HPDE6-E6E7 (cell line): ENCODE measurements around the gene RDH5.
"Not testable (repeated sequence)": the region's sequence is repeated elsewhere in the genome, so short reads cannot be mapped to it uniquely, and the experiment has no call there.

Experiments used
- DNase-seq: peaks from one replicate; pipeline ENCODE4 v3.0.0; 2011; ENCODE audit warnings: missing footprints; ENCODE audit errors: extremely low spot score

The RDH5 gene

GRCh38 chr12:55745361-55746173 is 25.4 kb downstream of the RDH5 start:
- no peak for DNase-seq

- no peak for DNase-seq
These were observed 26.1 kb downstream of the RDH5 start for GRCh38 chr12:55746174-55746912.

- no peak for DNase-seq
These were observed 26.7 kb downstream of the RDH5 start for GRCh38 chr12:55746913-55747231.

GRCh38 chr12:55748230-55748993 is 28.2 kb downstream of the RDH5 start:
- DNase-seq, result no peak

- DNase-seq, result no peak
These were observed 35.1 kb downstream of the RDH5 start for GRCh38 chr12:55755246-55755645.

- DNase-seq, result no peak
These were observed 37.5 kb downstream of the RDH5 start for GRCh38 chr12:55757701-55758100.

GRCh38 chr12:55758575-55758974 is 38.4 kb downstream of the RDH5 start:
- DNase-seq, result not testable (repeated sequence)

GRCh38 chr12:55760663-55761062 is 40.5 kb downstream of the RDH5 start:
- no peak for DNase-seq

- no peak for DNase-seq
These were observed 42.5 kb downstream of the RDH5 start for GRCh38 chr12:55762646-55763045.

- no peak for DNase-seq
These were observed 45.6 kb downstream of the RDH5 start for GRCh38 chr12:55765736-55766290.

- no peak for DNase-seq
These were observed 47.0 kb downstream of the RDH5 start for GRCh38 chr12:55767156-55767555.

- DNase-seq, result no peak
These were observed 51.5 kb downstream of the RDH5 start for GRCh38 chr12:55771736-55772135.
